ENCODE results near the gene ERV3-1.
"Not testable (repeated sequence)": the region's sequence is repeated elsewhere in the genome, so short reads cannot be mapped to it uniquely, and the experiment has no call there.

ERV3-1 gene

DNA sequence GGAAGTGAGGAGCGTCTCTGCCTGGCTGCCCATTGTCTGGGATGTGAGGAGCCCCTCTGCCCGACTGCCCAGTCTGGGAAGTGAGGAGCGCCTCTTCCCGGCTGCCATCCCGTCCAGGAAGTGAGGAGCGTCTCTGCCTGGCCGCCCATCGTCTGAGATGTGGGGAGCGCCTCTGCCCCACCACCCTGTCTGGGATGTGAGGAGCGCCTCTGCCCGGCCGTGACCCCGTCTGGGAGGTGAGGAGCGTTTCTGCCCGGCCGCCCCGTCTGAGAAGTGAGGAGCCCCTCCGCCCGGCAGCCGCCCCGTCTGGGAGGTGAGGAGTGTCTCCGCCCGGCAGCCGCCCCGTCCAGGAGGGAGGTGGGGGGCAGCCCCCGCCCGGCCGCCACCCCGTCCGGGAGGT is 26.9 kb upstream of the ERV3-1 start:
- not testable (repeated sequence) for H3K36me3 ChIP-seq (ENCODE audit: insufficient read depth, low read length); DNase-seq (ENCODE audit: low read depth, low spot score); H3K27ac ChIP-seq; H3K9me3 ChIP-seq (ENCODE audit: low read depth, low read length); H3K9ac ChIP-seq (ENCODE audit: insufficient read length); H3K4me3 ChIP-seq

DNA sequence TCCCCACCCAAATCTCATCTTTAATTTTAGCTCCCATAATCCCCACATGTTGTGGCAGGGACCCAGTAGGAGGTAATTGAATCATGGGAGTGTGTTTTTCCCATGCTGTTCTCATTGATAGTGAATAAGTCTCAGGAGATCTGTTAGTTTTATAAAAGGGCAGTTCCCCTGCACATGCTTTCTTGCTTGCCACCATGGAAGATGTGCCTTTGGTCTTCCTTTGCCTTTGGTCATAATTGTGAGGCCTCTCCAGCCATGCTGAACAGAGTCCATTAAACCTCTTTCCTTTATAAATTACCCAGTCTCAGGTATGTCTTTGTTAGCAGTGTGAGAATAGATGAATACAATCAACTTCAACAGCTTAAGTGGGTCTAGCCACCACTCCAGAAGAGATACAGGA is 18.5 kb upstream of the ERV3-1 start:
- H3K9me3 ChIP-seq (ENCODE audit: low read depth, low read length); H3K27ac ChIP-seq; H3K4me3 ChIP-seq; H3K36me3 ChIP-seq (ENCODE audit: insufficient read depth, low read length); DNase-seq (ENCODE audit: low read depth, low spot score); H3K9ac ChIP-seq (ENCODE audit: insufficient read length): not testable (repeated sequence)

DNA sequence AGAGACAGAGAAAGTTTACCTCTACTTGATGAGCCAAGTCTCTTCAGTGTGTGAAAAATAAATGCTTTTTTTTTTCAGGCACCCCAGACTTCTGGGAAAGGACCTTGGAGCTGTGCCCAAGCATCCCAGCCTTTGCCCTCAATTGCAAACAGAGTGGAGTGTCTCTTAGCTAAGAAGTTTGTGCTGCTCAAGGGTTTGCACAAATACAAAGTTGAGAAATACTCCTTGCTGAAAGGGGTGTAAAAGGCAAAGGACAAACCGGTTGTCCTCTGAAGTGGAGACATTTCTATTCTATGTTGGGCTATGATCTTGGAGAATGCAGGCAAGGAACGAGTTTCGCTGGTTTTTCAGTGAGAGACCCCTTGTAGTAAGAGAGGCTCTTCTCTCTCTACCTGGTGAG is 14.5 kb upstream of the ERV3-1 start:
- H3K9me3 ChIP-seq (ENCODE audit: low read depth, low read length); H3K36me3 ChIP-seq (ENCODE audit: insufficient read depth, low read length); H3K4me3 ChIP-seq; H3K27ac ChIP-seq; DNase-seq (ENCODE audit: low read depth, low spot score); H3K9ac ChIP-seq (ENCODE audit: insufficient read length): not testable (repeated sequence)

DNA sequence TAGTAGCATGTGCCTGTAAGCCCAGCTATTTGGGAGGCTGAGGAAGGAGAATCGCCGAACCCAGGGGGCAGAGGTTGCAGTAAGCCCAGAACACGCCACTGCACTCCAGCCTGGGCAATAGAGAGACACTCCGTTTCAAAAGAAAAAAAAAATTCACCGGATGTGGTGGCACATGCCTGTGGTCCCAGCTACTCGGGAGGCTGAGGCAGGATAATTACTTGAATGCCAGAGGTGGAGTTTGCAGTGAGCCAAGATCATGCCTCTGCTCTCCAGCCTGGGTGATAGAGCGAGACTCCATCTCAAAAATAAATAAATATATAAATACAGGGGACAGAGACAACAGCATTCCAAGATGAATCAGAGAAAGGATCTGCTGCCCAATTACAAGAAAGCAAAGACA is 3.4 kb upstream of the ERV3-1 start:
- H3K27ac ChIP-seq; H3K36me3 ChIP-seq (ENCODE audit: insufficient read depth, low read length); H3K9ac ChIP-seq (ENCODE audit: insufficient read length); DNase-seq (ENCODE audit: low read depth, low spot score); H3K4me3 ChIP-seq; H3K9me3 ChIP-seq (ENCODE audit: low read depth, low read length): not testable (repeated sequence)

DNA sequence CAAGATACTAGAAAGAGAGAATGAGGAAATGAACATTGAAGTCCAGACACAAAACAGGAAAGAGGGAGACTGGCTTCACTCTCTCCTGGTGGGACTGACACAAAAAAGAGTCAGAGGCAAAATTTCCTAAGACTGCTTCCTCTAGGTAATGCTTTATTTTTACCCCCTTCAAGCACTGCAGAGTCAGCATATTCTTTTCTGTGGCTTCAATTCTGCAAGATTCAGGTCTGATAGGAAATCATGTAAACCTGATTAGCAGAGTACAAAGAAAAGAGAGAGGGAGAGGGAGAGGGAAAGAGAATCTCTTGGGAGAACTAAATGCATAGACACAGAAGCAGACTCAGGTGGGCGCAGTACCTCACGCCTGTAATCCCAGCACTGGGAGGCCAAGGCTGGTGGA is 2.9 kb upstream of the ERV3-1 start:
- not testable (repeated sequence) for H3K9ac ChIP-seq (ENCODE audit: insufficient read length); H3K9me3 ChIP-seq (ENCODE audit: low read depth, low read length); H3K36me3 ChIP-seq (ENCODE audit: insufficient read depth, low read length); DNase-seq (ENCODE audit: low read depth, low spot score); H3K27ac ChIP-seq; H3K4me3 ChIP-seq

DNA sequence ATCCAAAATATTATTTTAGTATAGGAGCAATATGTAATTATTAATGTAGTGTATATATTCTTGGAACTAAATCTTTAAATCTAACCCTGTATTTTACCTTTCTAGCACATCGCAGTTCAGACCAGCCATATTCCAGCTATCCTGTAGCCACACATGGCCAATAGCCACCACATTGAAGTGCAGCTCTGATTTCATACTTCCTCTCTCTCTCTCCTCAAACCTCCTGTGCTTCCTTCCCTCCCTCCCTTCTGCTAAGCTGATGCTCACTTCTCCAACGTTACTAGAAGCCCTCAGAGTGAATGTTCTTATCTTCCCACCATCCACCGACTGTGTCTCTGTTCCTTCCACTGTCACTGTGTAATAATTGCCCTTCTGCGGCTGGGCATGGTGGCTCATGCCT is 549 bp upstream of the ERV3-1 start:
- not testable (repeated sequence) for H3K27ac ChIP-seq; H3K4me3 ChIP-seq; H3K9me3 ChIP-seq (ENCODE audit: low read depth, low read length); H3K9ac ChIP-seq (ENCODE audit: insufficient read length); DNase-seq (ENCODE audit: low read depth, low spot score)
- peaks cover 29% of the 10 kb centered on the region for H3K36me3 ChIP-seq (ENCODE audit: insufficient read depth, low read length)

DNA sequence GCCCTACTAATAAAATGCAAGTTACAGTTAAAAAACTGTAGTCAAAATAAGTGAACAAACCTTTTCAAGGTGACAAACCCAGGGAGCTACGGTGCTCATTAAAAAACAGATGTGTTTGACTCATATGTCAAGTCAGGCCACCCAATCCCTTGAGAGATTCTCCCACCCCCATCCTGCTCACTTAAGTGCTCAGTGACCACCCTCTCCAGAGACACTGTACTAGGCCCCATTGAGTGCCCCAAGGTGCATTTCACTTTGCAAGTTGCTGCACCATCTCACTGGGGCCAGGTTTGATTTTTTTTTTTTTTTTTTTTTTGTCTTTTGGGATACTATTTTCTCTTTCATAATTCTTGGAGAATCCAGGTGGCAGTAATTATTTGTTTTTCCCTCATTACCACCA is 1.9 kb downstream of the ERV3-1 start:
- peaks cover 4% of the 10 kb centered on the region; the same call in 1 of the 2 replicates for H3K9me3 ChIP-seq (ENCODE audit: low read depth, low read length)
- peaks cover 47% of the 10 kb centered on the region for H3K36me3 ChIP-seq (ENCODE audit: insufficient read depth, low read length)
- TF ChIP-seq EZH2 (IDR thresholded peaks at IDR 0.05) (no peak), POLR2AphosphoS5 (IDR thresholded peaks at IDR 0.05; ENCODE audit: borderline replicate concordance, low read depth, low read length) (no peak), FOXP2 (optimal IDR thresholded peaks at IDR 0.05; ENCODE audit: control extremely low read depth, extremely low read length, insufficient read depth) (no peak)
- no peak for DNase-seq (ENCODE audit: low read depth, low spot score)
- H3K4me3 ChIP-seq, result no peak overlapping the region
- H3K9ac ChIP-seq (ENCODE audit: insufficient read length), result no peak overlapping the region
- no peak overlapping the region for H3K27ac ChIP-seq

DNA sequence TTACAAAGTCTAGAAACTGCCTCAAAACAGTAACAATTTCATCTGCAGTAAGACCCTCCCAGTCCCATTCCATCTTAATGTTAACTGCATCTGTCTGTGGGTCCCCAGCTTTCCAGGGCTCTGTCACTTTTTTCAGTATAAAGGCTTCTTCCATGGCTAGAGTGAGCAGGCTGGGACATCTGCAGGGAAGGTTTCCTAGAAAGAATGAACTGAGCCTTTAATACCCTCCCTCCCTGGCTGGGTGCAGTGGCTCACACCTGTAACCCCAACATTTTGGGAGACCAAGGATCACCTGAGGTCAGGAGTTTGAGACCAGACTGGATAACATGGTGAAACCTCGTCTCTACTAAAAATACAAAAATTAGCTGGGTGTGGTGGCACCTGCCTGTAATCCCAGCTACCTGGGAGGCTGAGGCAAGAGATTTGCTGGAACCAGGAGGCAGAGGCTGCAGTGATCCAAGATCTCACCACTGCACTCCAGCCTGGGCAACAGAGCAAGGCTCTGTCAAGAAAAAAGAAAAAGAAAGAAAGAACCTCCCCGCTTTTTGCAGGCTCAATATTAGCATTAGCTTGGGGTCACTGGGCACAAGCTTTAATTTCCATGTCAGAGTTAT is 3.4 kb downstream of the ERV3-1 start:
- DNase-seq (ENCODE audit: low read depth, low spot score), result no peak
- no peak for TF ChIP-seq POLR2AphosphoS5 (IDR thresholded peaks at IDR 0.05; ENCODE audit: borderline replicate concordance, low read depth, low read length)
- TF ChIP-seq FOXP2 (optimal IDR thresholded peaks at IDR 0.05; ENCODE audit: control extremely low read depth, extremely low read length, insufficient read depth), result no peak
- TF ChIP-seq EZH2 (IDR thresholded peaks at IDR 0.05), result no peak
- Histone ChIP-seq H3K27ac (no peak overlapping the region), H3K4me3 (no peak overlapping the region), H3K9ac (ENCODE audit: insufficient read length) (no peak overlapping the region), H3K36me3 (ENCODE audit: insufficient read depth, low read length) (peaks cover 58% of the 10 kb centered on the region), H3K9me3 (ENCODE audit: low read depth, low read length) (peaks cover 4% of the 10 kb centered on the region; the same call in 1 of the 2 replicates)

DNA sequence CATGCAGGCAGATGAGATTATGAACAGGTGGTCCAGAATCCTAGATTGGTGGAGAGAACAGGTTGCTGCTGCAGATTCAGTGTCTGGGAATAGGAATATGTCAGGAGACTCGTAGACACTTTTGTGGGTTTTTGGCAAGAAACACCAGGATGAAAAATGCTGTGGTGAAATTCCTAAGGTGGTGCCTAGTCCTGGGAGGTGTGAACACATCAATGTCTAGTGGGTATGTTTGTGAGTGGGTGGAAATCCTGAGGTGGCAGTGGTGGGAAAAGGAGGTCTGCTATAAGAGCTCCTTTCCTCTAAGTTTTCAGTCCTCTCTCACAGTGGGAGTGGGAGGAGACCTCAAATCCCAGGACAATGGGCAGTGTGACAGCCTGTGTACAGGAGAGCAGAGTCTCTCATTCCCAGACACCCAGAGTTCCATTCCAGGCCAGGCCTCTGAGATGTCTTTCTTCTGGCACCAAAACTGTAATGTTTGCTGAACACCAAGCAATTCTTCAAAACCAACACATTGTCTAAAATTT is 5.1 kb downstream of the ERV3-1 start:
- Histone ChIP-seq H3K27ac (no peak overlapping the region), H3K4me3 (no peak overlapping the region), H3K36me3 (ENCODE audit: insufficient read depth, low read length) (peaks cover 58% of the 10 kb centered on the region), H3K9me3 (ENCODE audit: low read depth, low read length) (peaks cover 4% of the 10 kb centered on the region; the same call in 1 of the 2 replicates), H3K9ac (ENCODE audit: insufficient read length) (no peak overlapping the region)
- no peak for DNase-seq (ENCODE audit: low read depth, low spot score)
- no peak for TF ChIP-seq POLR2AphosphoS5 (IDR thresholded peaks at IDR 0.05; ENCODE audit: borderline replicate concordance, low read depth, low read length)
- TF ChIP-seq EZH2 (IDR thresholded peaks at IDR 0.05), result no peak
- TF ChIP-seq FOXP2 (optimal IDR thresholded peaks at IDR 0.05; ENCODE audit: control extremely low read depth, extremely low read length, insufficient read depth), result no peak
